T-helper 2 cell treated with Interferon-gamma antibody and Interleukin-4, amounts not matched to agents 100 ng/mL and 5 ng/mL, for 36 hours (primary cell): ENCODE data around the gene TACR2. TPM values are rescaled to one million over a fixed set of nuclear protein-coding genes. Genes with fewer than 3 reads are reported as not detected.
"Not testable (repeated sequence)": the region's sequence is repeated elsewhere in the genome, so short reads cannot be mapped to it uniquely, and the experiment has no call there.

Source experiments
- intact Hi-C: fragments of 100-400 bp; cut with micrococcal nuclease; formaldehyde crosslinking; loops from one replicate; pipeline ENCODE4 v1.15.1; 2023
- total RNA-seq: library from RNA; stranded (reverse); gene quantifications from 2 replicates; pipeline ENCODE4 v1.2.3, GENCODE V29; 2022

The TACR2 gene
- total RNA-seq, 1 donor from 2014 or later = not detected

GRCh38 chr10:69451209-69451783 lies 34.6 kb upstream of the TACR2 start, which contains the start of gene TSPAN15:
Gene TSPAN15 (plus strand): TSS chr10:69451465. CDS start chr10:69451595, 130 bp downstream.
- intact Hi-C loops = no loop called here

GRCh38 chr10:69450395-69450794 lies 33.7 kb upstream of the TACR2 start:
- intact Hi-C loops = not testable (repeated sequence)

- intact Hi-C loops = loop anchor here (5.0 kb wide), 1 partner anchor 1332 kb away; no protein-coding TSS in a partner anchor
Observed at GRCh38 chr10:69449841-69450240, 33.1 kb upstream of the TACR2 start.

GRCh38 chr10:69446650-69447151 lies 30.0 kb upstream of the TACR2 start:
- intact Hi-C loops = loop anchor here (5.0 kb wide), 1 partner anchor 1336 kb away; no protein-coding TSS in a partner anchor

GRCh38 chr10:69446229-69446628 lies 29.5 kb upstream of the TACR2 start:
- intact Hi-C loops = loop anchor here (5.0 kb wide), 1 partner anchor 1336 kb away; no protein-coding TSS in a partner anchor

- intact Hi-C loops = loop anchor here (5.0 kb wide), 1 partner anchor 1337 kb away; no protein-coding TSS in a partner anchor
Observed at GRCh38 chr10:69445041-69445440, 28.3 kb upstream of the TACR2 start.

GRCh38 chr10:69443354-69443753 lies 26.6 kb upstream of the TACR2 start:
- intact Hi-C loops = no loop called here

- intact Hi-C loops = no loop called here
Observed at GRCh38 chr10:69439813-69440506, 23.2 kb upstream of the TACR2 start.

- intact Hi-C loops = no loop called here
Observed at GRCh38 chr10:69439350-69439739, 22.6 kb upstream of the TACR2 start.

GRCh38 chr10:69438536-69439349 lies 22.0 kb upstream of the TACR2 start:
- intact Hi-C loops = no loop called here

GRCh38 chr10:69437321-69438259 lies 20.9 kb upstream of the TACR2 start:
- intact Hi-C loops = no loop called here

- intact Hi-C loops = no loop called here
Observed at GRCh38 chr10:69435966-69436520, 19.3 kb upstream of the TACR2 start.

GRCh38 chr10:69434926-69435325 lies 18.2 kb upstream of the TACR2 start:
- intact Hi-C loops = no loop called here

- intact Hi-C loops = no loop called here
Observed at GRCh38 chr10:69434169-69434568, 17.5 kb upstream of the TACR2 start.

GRCh38 chr10:69428165-69428564 lies 11.4 kb upstream of the TACR2 start:
- intact Hi-C loops = no loop called here

- intact Hi-C loops = no loop called here
Observed at GRCh38 chr10:69426376-69426727, 9.6 kb upstream of the TACR2 start.

GRCh38 chr10:69425511-69426298 lies 9.0 kb upstream of the TACR2 start:
- intact Hi-C loops = no loop called here

- intact Hi-C loops = no loop called here
Observed at GRCh38 chr10:69425041-69425440, 8.3 kb upstream of the TACR2 start.

GRCh38 chr10:69422676-69423075 lies 6.0 kb upstream of the TACR2 start:
- intact Hi-C loops = no loop called here
